GM23338 (cell line): ENCODE measurements around the gene TARS3. TPM values are rescaled to one million over a fixed set of nuclear protein-coding genes. Genes with fewer than 3 reads are reported as not detected.

Source experiments
- ATAC-seq: fragments of 200-7000 bp; cut with Tn5 transposase; 3 replicates; pipeline ENCODE4 v1.9.1; 2020
- DNase-seq: peaks from one replicate; pipeline ENCODE4 v3.0.0-alpha.2; 2015; ENCODE audit warnings: low spot score
- H2AFZ ChIP-seq: fragments of 200-600 bp; sonication (generic); 2 replicates; pipeline ENCODE4 v1.8.0; 2016; ENCODE audit warnings: antibody characterized with exemption, mild to moderate bottlenecking, moderate library complexity
- H3F3A ChIP-seq: fragments of 200-600 bp; sonication (generic); replicated peaks from 2 replicates; pipeline ENCODE4 v1.8.0; 2017; ENCODE audit warnings: antibody characterized with exemption, mixed run types, low read depth
- H3K27ac ChIP-seq: fragments of 200-600 bp; sonication (generic); 2 replicates; pipeline ENCODE4 v1.6.1; 2016; ENCODE audit warnings: low read depth
- H3K27me3 ChIP-seq: fragments of 200-600 bp; sonication (generic); 2 replicates; pipeline ENCODE4 v1.8.0; 2016; ENCODE audit warnings: mild to moderate bottlenecking, mixed run types, moderate library complexity; ENCODE audit not compliant: insufficient read depth
- H3K36me3 ChIP-seq: fragments of 200-600 bp; sonication (generic); 2 replicates; pipeline ENCODE4 v1.8.0; 2016; ENCODE audit warnings: mild to moderate bottlenecking; ENCODE audit not compliant: insufficient read depth
- H3K4me1 ChIP-seq: fragments of 200-600 bp; sonication (generic); 2 replicates; pipeline ENCODE4 v1.8.0; 2016; ENCODE audit warnings: mild to moderate bottlenecking, moderate library complexity; ENCODE audit not compliant: insufficient read depth
- H3K4me2 ChIP-seq: fragments of 200-600 bp; sonication (generic); 2 replicates; pipeline ENCODE4 v1.7.1; 2017; ENCODE audit warnings: mixed run types
- H3K4me3 ChIP-seq: fragments of 200-600 bp; sonication (generic); 2 replicates; pipeline ENCODE4 v1.6.1; 2016; ENCODE audit warnings: mixed run types
- H3K79me2 ChIP-seq: fragments of 200-600 bp; sonication (generic); replicated peaks from 2 replicates; pipeline ENCODE4 v1.8.0; 2017; ENCODE audit warnings: mild to moderate bottlenecking; ENCODE audit not compliant: insufficient read depth
- H3K9me2 ChIP-seq: fragments of 200-600 bp; sonication (generic); 2 replicates; pipeline ENCODE4 v1.8.0; 2017; ENCODE audit not compliant: insufficient read depth
- H4K20me1 ChIP-seq: fragments of 200-600 bp; sonication (generic); replicated peaks from 2 replicates; pipeline ENCODE4 v1.8.0; 2017; ENCODE audit warnings: mild to moderate bottlenecking; ENCODE audit not compliant: insufficient read depth
- H3K27ac Mint-ChIP-seq: 2 replicates; pipeline ENCODE4 v1.8.0; 2020; ENCODE audit warnings: inconsistent platforms, mild to moderate bottlenecking, moderate library complexity, mixed read lengths
- H3K27me3 Mint-ChIP-seq: 3 replicates; pipeline ENCODE4 v1.8.0; 2022; ENCODE audit warnings: low read depth, mild to moderate bottlenecking, moderate library complexity, mixed read lengths, inconsistent platforms; ENCODE audit not compliant: insufficient read depth, poor library complexity
- H3K36me3 Mint-ChIP-seq: 3 replicates; pipeline ENCODE4 v1.8.0; 2021; ENCODE audit warnings: low read depth, mild to moderate bottlenecking, inconsistent platforms, moderate library complexity, mixed read lengths
- H3K4me1 Mint-ChIP-seq: 3 replicates; pipeline ENCODE4 v1.8.0; 2020; ENCODE audit warnings: mild to moderate bottlenecking, inconsistent platforms, mixed read lengths
- H3K4me3 Mint-ChIP-seq: 3 replicates; pipeline ENCODE4 v1.8.0; 2021; ENCODE audit warnings: moderate library complexity, mild to moderate bottlenecking, inconsistent platforms, mixed read lengths
- H3K9me3 Mint-ChIP-seq: 3 replicates; pipeline ENCODE4 v1.8.0; 2020; ENCODE audit warnings: moderate library complexity, mild to moderate bottlenecking, inconsistent platforms, mixed read lengths
- EZH2 ChIP-seq: fragments of 200-600 bp; sonication (generic); IDR thresholded peaks from one replicate; pipeline ENCODE4 v1.8.0; 2017; ENCODE audit warnings: antibody characterized with exemption, mild to moderate bottlenecking, low read depth; ENCODE audit not compliant: unreplicated experiment
- EZH2phosphoT487 ChIP-seq: fragments of 200-600 bp; sonication (generic); IDR thresholded peaks from one replicate; pipeline ENCODE4 v1.8.1; 2018; ENCODE audit warnings: antibody characterized with exemption; ENCODE audit not compliant: unreplicated experiment
- JUNB ChIP-seq: IDR thresholded peaks from one replicate; pipeline ENCODE4 v1.6.1; 2016; ENCODE audit warnings: antibody characterized with exemption; ENCODE audit not compliant: unreplicated experiment
- NANOG ChIP-seq: IDR thresholded peaks from 2 replicates; pipeline ENCODE4 v1.6.1; 2016; ENCODE audit warnings: antibody characterized with exemption, borderline replicate concordance
- POLR2AphosphoS5 ChIP-seq: IDR thresholded peaks from 2 replicates; pipeline ENCODE4 v1.6.1; 2016; ENCODE audit warnings: antibody characterized with exemption, low read depth
- STAT1 ChIP-seq: IDR thresholded peaks from one replicate; pipeline ENCODE4 v1.6.1; 2016; ENCODE audit warnings: antibody characterized with exemption; ENCODE audit not compliant: unreplicated experiment
- ZNF114 ChIP-seq: fragments of 250-450 bp; sonication (Bioruptor Pico); IDR thresholded peaks from 2 replicates; pipeline ENCODE4 v1.5.0; 2020; ENCODE audit warnings: mild to moderate bottlenecking, moderate library complexity
- ZNF331 ChIP-seq: fragments of 250-450 bp; sonication (Bioruptor Pico); IDR thresholded peaks from 2 replicates; pipeline ENCODE4 v1.5.0; 2020; ENCODE audit warnings: low read depth, mild to moderate bottlenecking, moderate library complexity
- polyA plus RNA-seq: library from polyadenylated mRNA; unstranded; fragments of >200 nt; fragmentation: Nextera tagmentation; extraction: Ambion mirVana; gene quantifications from 2 replicates; pipeline ENCODE4 v1.2.1, GENCODE V29; 2016
- total RNA-seq: library from RNA; depleted of rRNA; stranded (reverse); fragments of >200 nt; shearing (Covaris generic); gene quantifications from 2 replicates; pipeline ENCODE4 v1.2.3, GENCODE V29; 2014
- TF ChIP-seq, protein P1 (sequence below), 2 experiments: fragments of 200-600 bp in 1 of 2; sonication (generic) in 1 of 2; conservative IDR thresholded peaks; 2 replicates each; pipeline versions ENCODE4 v1.5.1 to v1.6.1; 2016 to 2017; ENCODE audit warnings: antibody characterized with exemption in 2 of 2, low read depth in 2 of 2, mild to moderate bottlenecking in 2 of 2, moderate library complexity in 1 of 2
- TF ChIP-seq, protein P2 (sequence below): IDR thresholded peaks from 2 replicates; pipeline ENCODE4 v1.6.1; 2016; ENCODE audit warnings: antibody characterized with exemption
- TF ChIP-seq, protein P3 (sequence below): fragments of 250-450 bp; sonication (Bioruptor Pico); IDR thresholded peaks from 2 replicates; pipeline ENCODE4 v1.5.0; 2020; ENCODE audit warnings: mild to moderate bottlenecking, moderate library complexity

The TARS3 gene
- total and polyA plus RNA-seq, 2 experiments from 2014 or later = 13.0 to 15.4 TPM

DNA sequence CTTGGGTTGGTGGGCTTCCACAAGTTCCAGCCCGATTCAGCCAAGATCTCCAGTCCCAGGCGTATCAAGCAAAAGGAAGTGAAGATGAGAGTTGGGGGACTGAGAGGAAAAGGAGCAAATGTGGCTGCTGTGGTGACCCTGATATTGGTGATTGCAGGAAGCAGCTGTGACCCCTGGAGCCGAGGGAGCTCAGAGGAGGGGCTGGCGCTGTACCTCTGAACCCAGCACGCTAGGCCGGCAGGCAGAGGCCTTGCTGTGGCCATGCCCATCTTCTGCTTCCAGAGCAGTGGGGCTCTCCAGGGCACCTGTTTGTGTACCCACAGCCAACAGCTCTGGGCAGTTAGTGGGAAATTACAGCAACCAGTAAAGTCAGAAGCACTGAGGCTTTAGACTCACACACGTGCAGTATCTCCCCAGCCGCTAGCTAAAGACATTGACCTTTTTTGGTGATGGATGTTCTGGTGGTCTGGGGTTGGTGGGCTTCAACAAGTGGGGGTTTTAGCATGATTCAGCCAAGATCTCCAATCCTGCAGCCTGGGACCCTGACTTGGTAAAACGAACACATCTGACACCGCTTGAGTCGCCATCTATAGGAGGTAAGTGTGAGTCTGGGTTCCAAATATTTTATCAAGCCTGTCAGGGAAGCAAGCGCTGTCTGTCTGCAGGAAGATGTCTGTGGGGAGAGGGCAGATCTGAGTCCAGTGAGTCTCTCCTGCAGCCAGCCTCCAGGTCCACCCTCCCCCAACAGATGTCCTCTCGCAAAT lies 105.2 kb downstream of the TARS3 start:
- H3K4me3 Mint-ChIP-seq = no peak overlapping the region
- TF ChIP-seq ZNF114 = no peak
- TF ChIP-seq, protein P1, sequence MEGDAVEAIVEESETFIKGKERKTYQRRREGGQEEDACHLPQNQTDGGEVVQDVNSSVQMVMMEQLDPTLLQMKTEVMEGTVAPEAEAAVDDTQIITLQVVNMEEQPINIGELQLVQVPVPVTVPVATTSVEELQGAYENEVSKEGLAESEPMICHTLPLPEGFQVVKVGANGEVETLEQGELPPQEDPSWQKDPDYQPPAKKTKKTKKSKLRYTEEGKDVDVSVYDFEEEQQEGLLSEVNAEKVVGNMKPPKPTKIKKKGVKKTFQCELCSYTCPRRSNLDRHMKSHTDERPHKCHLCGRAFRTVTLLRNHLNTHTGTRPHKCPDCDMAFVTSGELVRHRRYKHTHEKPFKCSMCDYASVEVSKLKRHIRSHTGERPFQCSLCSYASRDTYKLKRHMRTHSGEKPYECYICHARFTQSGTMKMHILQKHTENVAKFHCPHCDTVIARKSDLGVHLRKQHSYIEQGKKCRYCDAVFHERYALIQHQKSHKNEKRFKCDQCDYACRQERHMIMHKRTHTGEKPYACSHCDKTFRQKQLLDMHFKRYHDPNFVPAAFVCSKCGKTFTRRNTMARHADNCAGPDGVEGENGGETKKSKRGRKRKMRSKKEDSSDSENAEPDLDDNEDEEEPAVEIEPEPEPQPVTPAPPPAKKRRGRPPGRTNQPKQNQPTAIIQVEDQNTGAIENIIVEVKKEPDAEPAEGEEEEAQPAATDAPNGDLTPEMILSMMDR (conservative IDR thresholded peaks at IDR 0.05; ENCODE audit: low read depth in 2 of 2) = peak in 1 of 2 experiments; percentile 31; a peak in 3 of 4 replicates
- H3K79me2 ChIP-seq = no peaks in the 10 kb centered on the region
- H3K9me2 ChIP-seq = no peaks in the 10 kb centered on the region
- peaks cover 5% of the 10 kb centered on the region; the same call in 2 of the 3 replicates for H3K9me3 Mint-ChIP-seq
- H3K4me1 Mint-ChIP-seq = peaks cover 31% of the 10 kb centered on the region
- no peaks in the 10 kb centered on the region for H3F3A ChIP-seq
- no peak overlapping the region for H3K4me2 ChIP-seq
- peaks cover 8% of the 10 kb centered on the region; the same call in 2 of the 3 replicates for H3K36me3 Mint-ChIP-seq
- ATAC-seq (no peak), DNase-seq (no peak)
- H4K20me1 ChIP-seq = no peaks in the 10 kb centered on the region
- H3K27ac ChIP-seq = no peak overlapping the region
- H3K4me1 ChIP-seq = peaks cover 8% of the 10 kb centered on the region
- peaks cover 14% of the 10 kb centered on the region for H3K27me3 Mint-ChIP-seq
- no peak overlapping the region for H3K4me3 ChIP-seq
- H3K27ac Mint-ChIP-seq = no peak overlapping the region
- no peak overlapping the region for H2AFZ ChIP-seq
- no peaks in the 10 kb centered on the region for H3K36me3 ChIP-seq
- no peaks in the 10 kb centered on the region for H3K27me3 ChIP-seq

DNA sequence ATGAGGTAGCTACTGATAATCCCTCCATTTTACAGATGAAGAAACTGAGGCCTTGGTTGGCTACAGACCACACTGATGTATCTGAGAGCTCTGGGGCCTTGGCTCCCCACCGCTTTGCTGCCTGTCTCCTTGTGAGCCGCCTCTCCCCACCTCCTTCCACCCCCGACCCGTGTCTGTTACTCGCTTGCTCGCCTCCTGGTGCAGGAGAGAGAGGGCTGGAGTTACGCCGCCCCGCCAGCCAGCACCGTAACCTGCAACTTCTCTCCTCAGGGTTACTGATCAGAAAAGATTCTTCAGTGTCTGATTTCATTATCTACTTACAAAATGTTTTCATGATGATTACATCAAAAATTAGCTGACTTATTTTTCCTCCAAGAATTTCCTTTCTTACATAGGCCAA lies 106.2 kb downstream of the TARS3 start:
- no peaks in the 10 kb centered on the region for H3K27me3 ChIP-seq
- no peak overlapping the region for H3K27ac ChIP-seq
- no peak for DNase-seq
- no peaks in the 10 kb centered on the region for H3K9me2 ChIP-seq
- peak; percentile 12; the same call in 2 of the 3 replicates for ATAC-seq
- H4K20me1 ChIP-seq = no peaks in the 10 kb centered on the region
- no peak overlapping the region; the same call in 2 of the 3 replicates for H3K4me3 Mint-ChIP-seq
- no peaks in the 10 kb centered on the region for H3K36me3 ChIP-seq
- no peaks in the 10 kb centered on the region for H3F3A ChIP-seq
- H3K4me2 ChIP-seq = no peak overlapping the region
- 0 out of 3 replicates have a peak, but pooled peaks cover under 1% of the 10 kb centered on the region for H3K36me3 Mint-ChIP-seq
- H3K4me1 ChIP-seq = peaks cover 8% of the 10 kb centered on the region
- no peak overlapping the region for H3K27ac Mint-ChIP-seq
- peaks cover 14% of the 10 kb centered on the region for H3K27me3 Mint-ChIP-seq
- H3K4me3 ChIP-seq = no peak overlapping the region
- peaks cover 31% of the 10 kb centered on the region for H3K4me1 Mint-ChIP-seq
- H3K79me2 ChIP-seq = no peaks in the 10 kb centered on the region
- H2AFZ ChIP-seq = no peak overlapping the region
- peaks cover under 1% of the 10 kb centered on the region; the same call in 1 of the 3 replicates for H3K9me3 Mint-ChIP-seq
- TF ChIP-seq, protein P2, sequence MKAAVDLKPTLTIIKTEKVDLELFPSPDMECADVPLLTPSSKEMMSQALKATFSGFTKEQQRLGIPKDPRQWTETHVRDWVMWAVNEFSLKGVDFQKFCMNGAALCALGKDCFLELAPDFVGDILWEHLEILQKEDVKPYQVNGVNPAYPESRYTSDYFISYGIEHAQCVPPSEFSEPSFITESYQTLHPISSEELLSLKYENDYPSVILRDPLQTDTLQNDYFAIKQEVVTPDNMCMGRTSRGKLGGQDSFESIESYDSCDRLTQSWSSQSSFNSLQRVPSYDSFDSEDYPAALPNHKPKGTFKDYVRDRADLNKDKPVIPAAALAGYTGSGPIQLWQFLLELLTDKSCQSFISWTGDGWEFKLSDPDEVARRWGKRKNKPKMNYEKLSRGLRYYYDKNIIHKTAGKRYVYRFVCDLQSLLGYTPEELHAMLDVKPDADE = no peak
- TF ChIP-seq JUNB (no peak), NANOG (no peak), STAT1 (no peak), ZNF114 (no peak), EZH2phosphoT487 (no peak), ZNF331 (no peak), EZH2 (no peak), POLR2AphosphoS5 (no peak)
- TF ChIP-seq, protein P3, sequence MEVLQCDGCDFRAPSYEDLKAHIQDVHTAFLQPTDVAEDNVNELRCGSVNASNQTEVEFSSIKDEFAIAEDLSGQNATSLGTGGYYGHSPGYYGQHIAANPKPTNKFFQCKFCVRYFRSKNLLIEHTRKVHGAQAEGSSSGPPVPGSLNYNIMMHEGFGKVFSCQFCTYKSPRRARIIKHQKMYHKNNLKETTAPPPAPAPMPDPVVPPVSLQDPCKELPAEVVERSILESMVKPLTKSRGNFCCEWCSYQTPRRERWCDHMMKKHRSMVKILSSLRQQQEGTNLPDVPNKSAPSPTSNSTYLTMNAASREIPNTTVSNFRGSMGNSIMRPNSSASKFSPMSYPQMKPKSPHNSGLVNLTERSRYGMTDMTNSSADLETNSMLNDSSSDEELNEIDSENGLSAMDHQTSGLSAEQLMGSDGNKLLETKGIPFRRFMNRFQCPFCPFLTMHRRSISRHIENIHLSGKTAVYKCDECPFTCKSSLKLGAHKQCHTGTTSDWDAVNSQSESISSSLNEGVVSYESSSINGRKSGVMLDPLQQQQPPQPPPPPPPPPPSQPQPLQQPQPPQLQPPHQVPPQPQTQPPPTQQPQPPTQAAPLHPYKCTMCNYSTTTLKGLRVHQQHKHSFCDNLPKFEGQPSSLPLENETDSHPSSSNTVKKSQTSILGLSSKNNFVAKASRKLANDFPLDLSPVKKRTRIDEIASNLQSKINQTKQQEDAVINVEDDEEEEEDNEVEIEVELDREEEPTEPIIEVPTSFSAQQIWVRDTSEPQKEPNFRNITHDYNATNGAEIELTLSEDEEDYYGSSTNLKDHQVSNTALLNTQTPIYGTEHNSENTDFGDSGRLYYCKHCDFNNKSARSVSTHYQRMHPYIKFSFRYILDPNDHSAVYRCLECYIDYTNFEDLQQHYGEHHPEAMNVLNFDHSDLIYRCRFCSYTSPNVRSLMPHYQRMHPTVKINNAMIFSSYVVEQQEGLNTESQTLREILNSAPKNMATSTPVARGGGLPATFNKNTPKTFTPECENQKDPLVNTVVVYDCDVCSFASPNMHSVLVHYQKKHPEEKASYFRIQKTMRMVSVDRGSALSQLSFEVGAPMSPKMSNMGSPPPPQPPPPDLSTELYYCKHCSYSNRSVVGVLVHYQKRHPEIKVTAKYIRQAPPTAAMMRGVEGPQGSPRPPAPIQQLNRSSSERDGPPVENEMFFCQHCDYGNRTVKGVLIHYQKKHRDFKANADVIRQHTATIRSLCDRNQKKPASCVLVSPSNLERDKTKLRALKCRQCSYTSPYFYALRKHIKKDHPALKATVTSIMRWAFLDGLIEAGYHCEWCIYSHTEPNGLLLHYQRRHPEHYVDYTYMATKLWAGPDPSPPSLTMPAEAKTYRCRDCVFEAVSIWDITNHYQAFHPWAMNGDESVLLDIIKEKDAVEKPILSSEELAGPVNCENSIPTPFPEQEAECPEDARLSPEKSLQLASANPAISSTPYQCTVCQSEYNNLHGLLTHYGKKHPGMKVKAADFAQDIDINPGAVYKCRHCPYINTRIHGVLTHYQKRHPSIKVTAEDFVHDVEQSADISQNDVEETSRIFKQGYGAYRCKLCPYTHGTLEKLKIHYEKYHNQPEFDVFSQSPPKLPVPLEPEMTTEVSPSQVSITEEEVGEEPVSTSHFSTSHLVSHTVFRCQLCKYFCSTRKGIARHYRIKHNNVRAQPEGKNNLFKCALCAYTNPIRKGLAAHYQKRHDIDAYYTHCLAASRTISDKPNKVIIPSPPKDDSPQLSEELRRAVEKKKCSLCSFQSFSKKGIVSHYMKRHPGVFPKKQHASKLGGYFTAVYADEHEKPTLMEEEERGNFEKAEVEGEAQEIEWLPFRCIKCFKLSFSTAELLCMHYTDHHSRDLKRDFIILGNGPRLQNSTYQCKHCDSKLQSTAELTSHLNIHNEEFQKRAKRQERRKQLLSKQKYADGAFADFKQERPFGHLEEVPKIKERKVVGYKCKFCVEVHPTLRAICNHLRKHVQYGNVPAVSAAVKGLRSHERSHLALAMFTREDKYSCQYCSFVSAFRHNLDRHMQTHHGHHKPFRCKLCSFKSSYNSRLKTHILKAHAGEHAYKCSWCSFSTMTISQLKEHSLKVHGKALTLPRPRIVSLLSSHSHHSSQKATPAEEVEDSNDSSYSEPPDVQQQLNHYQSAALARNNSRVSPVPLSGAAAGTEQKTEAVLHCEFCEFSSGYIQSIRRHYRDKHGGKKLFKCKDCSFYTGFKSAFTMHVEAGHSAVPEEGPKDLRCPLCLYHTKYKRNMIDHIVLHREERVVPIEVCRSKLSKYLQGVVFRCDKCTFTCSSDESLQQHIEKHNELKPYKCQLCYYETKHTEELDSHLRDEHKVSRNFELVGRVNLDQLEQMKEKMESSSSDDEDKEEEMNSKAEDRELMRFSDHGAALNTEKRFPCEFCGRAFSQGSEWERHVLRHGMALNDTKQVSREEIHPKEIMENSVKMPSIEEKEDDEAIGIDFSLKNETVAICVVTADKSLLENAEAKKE (CRISPR knock-in tag) = no peak
